NCI-H128 (cell line): ENCODE data around the gene GFY.

Experiments used
- DNase-seq: peaks from one replicate; lab custom pipeline; 2025; ENCODE audit not compliant: unreplicated experiment; lab: John Stamatoyannopoulos, UW

GFY gene, protein sequence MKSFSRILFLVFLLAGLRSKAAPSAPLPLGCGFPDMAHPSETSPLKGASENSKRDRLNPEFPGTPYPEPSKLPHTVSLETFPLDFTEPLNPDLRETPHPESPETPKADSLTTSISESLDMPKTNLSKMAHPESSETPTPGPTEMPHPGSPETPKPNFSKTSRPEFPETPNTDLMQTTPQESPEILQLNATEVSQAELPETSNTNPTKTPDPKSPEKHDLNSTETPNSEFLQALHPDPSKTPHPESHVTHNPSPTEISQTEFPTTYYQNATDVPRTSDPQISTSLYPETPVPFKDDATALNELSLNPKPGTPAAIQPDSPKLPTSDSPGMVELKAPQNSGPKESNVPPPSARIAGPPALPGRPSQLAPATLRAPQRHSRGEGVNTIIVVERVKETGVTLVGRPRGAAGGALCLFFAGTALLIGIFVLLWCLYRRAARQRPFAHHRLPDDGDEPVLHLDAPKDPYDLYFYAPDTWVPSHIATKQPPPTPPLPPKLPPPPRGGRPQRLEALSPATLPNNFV

DNA sequence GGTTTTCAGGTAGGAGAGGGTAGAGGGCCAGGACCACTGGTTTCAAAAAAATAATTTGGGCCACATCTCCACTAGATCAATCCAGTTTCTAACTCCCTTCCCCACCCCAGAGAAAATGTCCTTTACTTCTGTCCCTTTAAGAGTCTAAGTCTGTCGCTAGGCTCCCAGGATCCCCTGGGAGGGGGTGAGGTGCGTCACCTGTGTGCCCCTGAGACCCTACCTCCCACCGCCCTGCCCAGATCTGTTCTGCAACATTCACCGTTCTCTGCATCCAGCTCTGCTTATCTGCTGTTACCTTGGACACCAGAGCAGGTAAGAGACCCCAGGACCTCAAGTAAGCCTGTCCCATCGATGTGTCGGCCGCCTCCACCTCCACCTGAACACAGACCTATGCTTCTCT, at the start of gene GFY:
Gene GFY (plus strand): TSS at position 211 of the 400 bp plus-strand sequence. CDS start 1,043 bp downstream, outside the sequence.
- DNase-seq = no peak

DNA sequence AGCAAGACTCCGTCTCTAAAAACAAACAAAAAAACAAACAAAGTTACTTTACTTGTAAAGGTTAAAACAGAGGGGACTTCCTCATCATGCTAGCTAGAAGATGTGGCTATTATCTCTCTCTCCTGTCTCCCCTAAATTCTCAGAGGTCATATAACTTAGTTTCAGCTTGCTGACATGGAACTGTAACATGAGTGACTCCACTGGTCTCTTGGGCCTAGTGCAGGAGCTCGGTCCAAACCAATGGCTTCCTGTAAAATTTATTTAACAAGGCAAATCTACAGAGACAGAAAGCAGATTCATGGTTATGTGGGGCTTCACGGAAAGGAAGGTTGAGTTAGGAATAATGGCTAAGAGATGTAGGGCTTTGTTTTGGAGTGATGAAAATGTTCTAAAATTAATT, 46.7 kb upstream of the GFY start:
- no peak for DNase-seq

DNA sequence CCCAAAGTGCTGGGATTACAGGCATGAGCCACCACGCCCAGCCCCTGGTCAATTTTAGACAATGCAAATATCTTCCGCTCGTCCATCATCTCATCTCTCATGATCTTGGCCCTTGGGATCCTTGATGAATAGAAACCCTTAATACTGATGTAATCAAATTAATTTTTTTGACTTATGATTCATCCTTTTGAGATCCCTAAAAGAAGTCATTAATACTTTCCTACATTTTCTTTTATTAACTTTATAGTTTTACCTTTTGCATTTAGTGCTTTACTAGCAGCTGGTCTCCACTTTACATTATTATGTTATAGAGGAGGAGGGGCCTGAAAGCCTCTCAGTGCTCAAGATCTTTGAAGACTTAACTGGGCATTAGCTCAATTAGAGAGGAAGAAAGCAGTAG, 44.8 kb upstream of the GFY start:
- no peak for DNase-seq

DNA sequence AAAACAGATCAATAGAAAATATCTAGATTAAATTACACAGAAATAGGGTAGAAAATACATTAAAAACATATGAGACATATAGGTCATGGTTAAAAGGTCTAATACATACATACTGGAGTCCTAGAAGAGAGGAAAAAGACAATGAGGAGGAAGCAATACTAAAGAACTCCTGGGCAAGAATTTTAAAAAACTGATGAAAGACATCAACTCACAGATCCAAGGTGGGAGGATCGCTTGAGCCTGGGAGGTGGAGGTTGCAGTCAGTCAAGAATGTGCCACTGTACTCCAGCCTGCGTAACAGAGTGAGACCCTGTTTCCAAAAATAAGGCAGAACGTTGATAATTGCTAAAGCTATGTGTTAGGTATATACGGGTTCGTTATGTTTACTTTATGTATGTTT, 42.5 kb upstream of the GFY start:
- no peak for DNase-seq

DNA sequence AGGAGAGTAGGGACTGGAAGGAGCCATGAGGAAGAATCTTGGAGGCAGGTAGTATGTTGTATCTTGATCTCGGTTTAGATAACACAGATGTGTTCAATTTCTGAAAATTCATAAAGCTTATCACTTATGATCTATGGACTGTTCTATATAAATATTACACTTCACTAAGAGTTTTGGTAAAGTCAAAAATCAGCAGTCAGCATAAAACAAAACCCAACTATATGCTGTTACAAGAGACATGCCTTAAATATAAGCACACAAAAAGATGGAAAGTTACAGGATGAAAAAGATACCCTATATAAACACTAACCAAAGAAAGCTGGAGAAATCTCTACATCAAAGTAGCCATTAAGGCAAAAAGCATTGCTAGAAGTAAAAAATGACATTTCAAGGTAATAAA, 41.6 kb upstream of the GFY start:
- no peak for DNase-seq

DNA sequence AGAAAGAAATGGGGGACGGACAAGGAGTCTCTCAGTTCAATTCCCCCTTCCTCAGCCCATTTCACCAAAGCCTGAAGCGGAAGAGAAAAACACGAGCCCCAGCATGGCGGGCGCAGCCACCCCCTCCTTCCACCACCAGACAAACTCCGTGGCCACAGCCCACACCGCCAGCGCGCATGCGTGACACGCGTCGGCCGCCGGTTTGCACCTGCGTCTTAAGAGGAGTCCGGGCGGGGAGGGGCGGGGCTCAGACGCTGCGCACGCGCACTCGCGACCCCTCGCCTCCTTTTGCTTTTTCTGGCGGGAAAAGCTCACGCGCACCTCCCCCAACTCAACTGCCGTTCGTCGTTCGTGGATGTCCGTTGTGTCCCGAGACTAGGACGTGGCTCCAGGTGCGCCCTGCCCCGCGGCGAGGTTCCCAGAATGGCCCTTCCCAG, 37.2 kb upstream of the GFY start, which contains the start of gene KASH5:
Gene KASH5 (plus strand): TSS at position 314 of the 437 bp plus-strand sequence. CDS start 2,635 bp downstream, outside the sequence.
- DNase-seq = no peak

DNA sequence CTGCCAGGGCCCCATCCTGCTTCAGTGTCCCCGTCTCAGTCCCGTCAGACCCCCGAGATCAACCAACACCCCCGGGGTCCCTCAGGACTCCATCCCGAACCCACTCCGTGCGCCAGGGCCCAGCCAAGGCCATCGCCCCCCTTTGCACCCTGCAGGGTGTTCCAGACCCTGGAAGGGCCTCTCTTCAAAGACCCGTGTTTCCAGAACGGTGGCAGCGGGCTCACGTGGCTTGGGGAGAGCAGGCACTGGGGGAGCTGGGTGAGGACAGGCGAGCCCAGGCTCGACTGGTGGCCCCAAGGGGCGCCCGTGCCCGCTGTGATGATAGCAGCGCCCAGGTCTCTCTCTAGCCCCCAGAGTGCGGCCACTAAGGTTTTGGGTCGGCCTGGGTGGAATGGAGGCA, 35.8 kb upstream of the GFY start:
- no peak for DNase-seq

DNA sequence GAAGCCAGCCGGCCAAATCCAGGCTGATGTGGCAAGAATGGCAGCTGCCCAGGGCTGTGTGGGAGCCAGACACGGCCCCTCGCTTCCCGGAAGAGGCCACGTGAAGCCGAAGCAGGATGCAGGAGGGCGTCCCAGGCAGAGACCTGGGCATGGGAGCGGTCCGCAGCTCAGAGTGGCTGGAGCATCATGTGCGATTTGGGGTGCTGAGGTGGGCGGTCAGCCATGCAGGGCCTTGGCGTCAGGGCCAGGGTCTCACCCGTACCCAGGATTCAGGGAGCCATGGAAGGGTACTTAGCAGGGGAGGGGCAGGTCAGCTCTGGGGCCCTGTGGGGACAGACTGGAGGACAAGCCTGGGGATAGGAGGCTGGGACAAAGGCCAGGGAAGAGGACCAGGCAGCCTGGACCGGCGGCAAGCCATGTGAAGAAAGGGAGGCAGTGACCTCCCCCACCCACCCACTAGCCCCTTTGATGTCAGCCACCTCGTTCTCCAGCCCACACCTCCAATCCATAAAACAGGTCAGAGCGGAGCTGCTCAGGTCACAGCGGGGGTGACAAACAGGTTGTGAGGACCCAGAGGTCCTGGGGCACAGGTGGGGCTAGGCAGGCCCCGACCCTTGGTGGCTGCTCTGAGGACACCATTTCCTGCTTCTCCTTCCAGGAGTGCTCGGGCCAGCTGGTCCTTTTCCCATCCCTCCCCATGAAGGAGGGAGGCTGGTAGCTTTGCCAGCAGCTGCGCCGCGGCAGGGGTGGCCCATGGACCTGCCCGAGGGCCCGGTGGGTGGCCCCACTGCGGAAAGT, 34.9 kb upstream of the GFY start:
- no peak for DNase-seq

DNA sequence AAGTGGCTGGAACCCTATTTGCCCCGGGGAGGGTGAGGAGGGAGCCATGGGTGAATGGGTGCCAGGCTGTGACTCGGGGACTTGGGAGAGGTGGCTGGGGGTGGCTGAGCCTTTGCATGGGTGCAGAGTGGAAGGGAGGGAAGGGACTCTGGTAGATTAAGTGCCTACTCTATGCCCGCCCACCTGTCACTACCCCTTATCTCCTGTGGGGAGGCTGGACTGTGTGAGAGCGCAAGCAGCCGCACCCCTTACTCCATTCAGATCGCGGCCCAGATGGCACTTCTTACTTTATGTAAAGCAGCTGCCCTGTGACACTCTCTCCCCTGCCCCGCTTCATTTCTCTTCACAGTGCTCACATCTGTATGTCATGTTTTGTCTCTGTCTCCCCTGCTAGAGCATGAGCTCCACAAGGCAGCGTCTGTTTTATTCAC, 34.2 kb upstream of the GFY start:
- DNase-seq = no peak

DNA sequence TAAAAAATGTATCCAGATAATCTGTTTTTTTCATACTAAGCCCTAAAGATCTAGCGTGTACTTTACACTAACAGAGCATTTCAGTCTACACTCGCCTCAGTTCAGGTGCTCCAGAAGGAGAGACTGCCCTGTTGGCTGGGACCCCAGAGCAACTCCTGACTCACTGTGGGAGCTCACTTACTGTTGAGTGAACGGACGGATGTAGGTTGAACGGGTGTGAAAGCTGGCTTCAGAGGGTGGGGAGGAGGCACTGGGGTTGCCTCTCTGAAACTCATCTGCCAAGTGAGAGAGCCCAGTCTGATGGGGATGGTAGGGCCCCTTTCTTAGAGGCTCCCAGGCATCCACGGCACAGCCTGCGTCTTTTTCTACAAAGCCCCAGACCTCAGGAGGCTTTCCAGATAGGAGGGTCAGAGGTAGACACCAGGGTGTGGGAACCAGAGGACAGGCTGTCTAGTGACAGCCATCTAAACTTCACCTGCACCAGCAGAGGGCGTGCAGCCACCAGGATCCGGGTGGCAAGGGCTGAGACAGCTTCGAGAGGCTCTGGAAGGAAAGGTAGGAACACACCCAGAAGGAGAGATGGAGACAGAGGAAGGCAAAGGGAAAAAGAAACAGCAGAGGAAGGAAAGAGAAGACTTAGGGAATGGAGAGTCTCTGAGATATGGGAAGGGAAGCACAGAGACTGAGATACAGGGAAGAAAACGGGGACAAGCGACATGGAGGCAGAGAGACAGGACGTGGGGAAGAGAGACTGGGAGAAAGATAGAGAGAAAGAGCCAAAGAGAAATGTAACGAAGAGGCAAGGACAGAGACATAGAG, 33.4 kb upstream of the GFY start:
- DNase-seq = peak; percentile 88

DNA sequence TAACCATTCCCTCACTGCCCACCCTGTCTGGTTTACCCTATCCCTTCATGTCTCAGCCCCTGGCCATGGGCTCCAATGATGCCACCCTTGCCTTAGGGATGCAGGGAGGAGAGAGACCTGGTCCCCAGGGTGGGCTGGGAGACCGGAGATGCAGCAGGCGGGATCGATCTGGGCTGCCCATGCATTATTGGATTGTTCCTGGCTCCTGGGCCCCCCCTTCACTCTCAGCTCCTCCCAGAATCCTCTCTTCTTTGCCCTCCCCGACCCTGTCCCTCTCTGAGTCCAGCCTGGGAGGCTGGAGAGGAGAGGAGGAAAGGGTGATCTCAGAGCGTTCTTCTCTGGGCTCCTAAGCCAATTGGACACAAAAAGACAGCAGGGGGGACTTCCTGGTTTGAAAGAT, 31.3 kb upstream of the GFY start:
- DNase-seq = no peak

DNA sequence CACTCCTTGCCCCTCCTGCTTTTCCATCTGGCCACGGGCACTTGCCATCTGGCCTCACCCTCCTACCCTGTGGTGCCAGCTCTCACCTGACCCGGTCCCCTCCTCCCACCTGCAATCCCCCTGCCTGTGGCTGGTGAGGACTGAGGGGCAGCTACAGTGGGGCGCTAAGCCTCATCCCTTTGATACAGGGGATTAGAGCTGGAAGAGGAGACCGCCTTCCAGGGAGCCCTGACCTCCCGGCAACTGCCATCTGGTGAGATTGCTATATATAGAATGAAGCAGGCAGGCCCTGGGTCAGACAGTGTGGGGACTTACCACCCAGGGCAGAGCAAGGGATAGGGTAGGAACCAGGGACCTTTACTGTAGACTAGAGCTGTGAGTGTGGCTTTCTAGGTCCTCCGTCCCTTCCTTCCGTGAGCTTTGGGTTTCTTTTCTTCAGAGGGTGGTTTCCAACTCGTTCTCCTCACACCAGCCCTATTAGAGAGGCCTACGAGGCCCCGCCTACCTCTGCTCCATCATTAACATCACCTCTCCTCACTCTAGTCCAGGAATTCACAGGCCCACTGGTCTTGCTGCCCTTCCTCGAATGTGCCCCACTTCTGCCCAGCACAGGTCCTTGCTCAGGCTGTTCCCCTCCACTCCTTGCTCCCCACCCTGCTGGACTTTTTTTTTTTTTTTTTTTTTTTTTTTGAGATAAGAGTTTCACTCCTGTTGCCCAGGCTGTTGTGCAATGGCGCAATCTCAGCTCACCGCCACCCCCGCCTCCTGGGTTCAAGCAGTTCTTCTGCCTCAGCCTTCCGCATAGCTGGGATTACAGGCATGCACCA, 29.4 kb upstream of the GFY start:
- no peak for DNase-seq

DNA sequence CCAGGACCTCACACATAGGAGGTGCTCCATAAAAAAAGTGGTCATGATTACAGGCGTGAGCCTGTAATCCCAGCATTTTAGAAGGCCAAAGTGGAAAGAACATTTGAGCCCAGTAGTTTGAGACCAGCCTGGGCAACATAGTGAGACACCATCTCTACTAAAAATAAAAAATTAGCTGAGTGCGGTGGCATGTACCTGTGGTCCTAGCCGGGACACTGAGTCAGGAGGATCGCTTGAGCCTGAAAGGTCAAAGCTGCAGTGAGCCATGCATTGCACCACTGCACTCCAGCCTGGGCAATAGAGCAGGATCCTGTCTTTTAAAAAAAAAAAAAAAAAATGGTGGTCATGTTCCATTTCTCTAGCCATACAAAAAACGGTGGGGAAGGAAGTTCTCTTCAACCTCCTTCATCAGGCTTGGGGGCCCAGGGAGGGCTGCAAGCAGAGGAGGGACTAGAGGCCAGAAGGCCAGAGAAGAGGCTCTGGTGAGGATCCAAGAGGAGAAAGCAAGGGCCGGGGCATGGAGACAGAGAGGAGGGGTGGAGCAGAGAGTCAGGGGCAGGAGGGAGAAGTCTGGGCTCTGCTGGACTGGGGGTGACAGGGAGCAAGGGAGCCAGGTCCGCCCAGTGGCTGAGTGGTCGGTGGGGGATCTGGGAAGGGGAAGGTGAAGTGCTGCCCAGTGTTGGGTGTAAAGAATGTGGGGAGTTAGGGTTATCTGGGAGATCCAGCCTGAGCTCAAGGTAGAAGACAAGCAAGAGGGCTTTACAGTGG, 28.3 kb upstream of the GFY start:
- no peak for DNase-seq

DNA sequence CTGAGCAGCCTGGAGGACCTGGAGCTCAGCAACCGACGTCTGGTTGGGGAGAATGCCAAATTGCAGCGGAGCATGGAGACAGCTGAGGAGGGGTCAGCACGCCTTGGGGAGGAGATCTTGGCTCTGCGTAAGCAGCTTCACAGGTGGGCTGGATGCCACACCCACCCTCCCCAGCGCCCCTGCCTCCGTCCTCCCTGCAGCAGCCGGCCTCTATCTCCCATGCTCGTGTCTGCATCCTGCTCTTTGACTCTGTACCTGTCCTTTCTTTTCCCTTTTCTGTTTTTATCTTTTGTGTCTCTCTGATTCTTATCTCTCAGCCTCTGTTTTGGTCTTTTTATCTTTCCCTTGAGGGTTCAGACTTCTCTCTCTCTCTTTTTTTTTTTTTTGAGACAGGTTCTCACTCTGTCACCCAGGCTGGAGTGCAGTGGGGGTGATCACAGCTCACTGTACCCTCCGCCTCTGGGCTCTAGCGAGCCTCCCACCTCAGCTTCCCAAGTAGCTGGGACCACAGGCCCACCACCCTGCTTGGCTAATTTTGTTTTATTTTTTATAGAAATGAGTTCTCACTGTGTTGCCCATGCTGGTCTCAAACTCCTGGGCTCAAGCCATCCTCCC, 27.1 kb upstream of the GFY start:
- DNase-seq = no peak

DNA sequence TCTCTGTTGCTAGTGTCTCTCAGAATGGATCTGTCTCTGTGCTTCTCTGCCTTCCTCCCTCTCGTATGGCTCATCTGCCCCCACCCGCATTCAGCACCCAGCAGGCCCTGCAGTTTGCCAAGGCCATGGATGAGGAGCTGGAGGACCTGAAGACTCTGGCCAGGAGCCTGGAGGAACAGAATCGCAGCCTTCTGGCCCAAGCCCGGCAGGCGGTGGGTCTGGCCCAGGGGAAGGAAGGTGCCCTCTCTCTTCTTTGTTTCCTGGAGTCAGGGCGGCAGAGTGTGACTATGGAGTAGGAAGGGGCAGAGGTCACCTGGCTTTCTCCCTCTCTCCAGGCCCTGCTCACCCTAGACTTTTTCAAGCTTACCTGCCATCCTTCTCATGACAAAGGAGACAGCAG, 26.3 kb upstream of the GFY start:
- no peak for DNase-seq

DNA sequence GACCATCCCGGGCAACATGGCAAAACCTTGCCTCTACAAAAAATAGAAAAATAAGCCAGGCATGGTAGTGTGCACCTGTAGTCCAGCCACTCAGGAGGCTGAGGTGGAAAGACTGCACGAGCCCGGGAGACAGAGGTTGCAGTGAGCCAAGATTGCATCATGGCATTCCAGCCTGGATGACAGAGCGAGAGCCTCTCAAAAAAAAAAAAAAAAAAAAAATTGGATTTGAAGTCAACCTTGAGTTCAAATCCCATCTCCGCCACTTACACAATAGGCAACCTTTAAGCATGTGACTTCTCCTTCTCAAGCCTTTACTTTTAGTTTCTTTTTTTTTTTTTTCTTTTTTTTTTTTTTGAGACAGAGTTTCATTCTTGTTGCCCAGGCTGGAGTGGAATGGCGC, 25.2 kb upstream of the GFY start:
- DNase-seq = no peak

DNA sequence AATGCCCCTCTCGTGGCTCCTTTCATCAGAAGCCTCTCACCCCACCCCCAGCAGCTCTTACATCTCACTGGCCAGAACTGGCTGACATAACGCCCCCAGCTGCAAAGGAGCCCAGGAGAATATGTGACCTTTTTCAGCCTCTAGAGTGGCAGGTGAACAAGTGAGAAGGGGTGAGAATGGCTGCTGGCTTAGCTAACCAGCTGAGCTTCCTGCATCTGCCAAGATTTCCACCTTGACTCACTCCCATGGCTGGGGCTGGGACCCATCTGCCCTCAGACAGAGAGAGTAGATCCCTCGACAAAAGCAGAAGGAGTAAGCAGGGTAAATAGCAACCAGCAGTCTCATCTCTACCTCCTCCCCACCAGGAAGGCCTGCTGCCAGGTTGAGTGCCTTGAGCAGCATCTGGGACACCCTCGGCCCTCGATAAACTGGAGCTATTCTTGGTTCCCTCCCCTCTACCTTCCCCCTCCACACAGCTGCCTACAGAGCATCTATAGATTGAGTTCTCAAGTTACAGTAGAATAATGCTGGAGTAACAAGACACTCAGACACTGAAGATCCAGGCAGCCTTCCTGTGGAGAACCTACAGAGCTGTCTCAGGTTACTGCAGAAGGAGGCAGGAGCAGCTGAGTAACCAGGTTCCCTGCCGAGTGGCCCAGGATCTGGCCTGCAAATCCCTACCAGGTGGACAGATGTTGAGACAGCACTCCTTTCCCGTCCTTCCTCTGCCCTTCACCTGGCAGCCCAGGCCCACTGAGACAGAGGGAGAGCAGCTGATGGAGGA, 21.6 kb upstream of the GFY start:
- peak; percentile 89 for DNase-seq

DNA sequence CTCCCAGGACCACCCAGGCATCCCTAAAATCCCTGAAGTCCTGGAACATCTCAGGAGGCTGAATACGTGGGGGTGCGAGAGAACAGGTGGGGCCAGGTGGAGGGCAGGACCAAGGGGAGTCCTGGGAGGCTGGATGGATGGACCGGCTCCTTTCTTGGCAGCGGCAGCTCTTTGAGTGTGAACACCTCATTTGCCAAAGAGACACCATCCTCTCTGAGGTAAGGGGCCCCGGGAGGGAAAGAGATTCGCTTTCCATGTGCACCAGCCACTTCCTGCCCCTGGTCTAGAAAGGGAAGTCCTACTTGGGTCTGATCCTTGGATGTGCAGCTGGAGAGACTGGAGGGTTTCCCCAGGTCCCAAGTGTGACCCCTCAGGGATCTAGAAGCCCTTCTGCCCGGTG, 18.1 kb upstream of the GFY start:
- no peak for DNase-seq
